GM19240 (cell line): ENCODE measurements around the gene RUBCN.
"Not testable (repeated sequence)": the region's sequence is repeated elsewhere in the genome, so short reads cannot be mapped to it uniquely, and the experiment has no call there.

Experiments used
- DNase-seq: peaks from one replicate; pipeline ENCODE4 v3.0.0; 2011; ENCODE audit warnings: low spot score; ENCODE audit not compliant: insufficient read length

Gene RUBCN

GRCh38 chr3:197659144-197659543 is 77.6 kb downstream of the RUBCN start:
- not testable (repeated sequence) for DNase-seq

GRCh38 chr3:197658706-197659105 is 78.0 kb downstream of the RUBCN start:
- DNase-seq = not testable (repeated sequence)

- not testable (repeated sequence) for DNase-seq
Measured at GRCh38 chr3:197657541-197658292, 79.0 kb downstream of the RUBCN start.

- DNase-seq = not testable (repeated sequence)
Measured at GRCh38 chr3:197656960-197657359, 79.7 kb downstream of the RUBCN start.

- not testable (repeated sequence) for DNase-seq
Measured at GRCh38 chr3:197656129-197656528, 80.6 kb downstream of the RUBCN start.

- DNase-seq = not testable (repeated sequence)
Measured at GRCh38 chr3:197654998-197655330, 81.7 kb downstream of the RUBCN start.

GRCh38 chr3:197654090-197654997 is 82.4 kb downstream of the RUBCN start:
- DNase-seq = not testable (repeated sequence)

- not testable (repeated sequence) for DNase-seq
Measured at GRCh38 chr3:197652860-197653259, 83.8 kb downstream of the RUBCN start.

GRCh38 chr3:197647649-197648048 is 89.1 kb downstream of the RUBCN start:
- not testable (repeated sequence) for DNase-seq

GRCh38 chr3:197647191-197647590 is 89.5 kb downstream of the RUBCN start:
- not testable (repeated sequence) for DNase-seq

- not testable (repeated sequence) for DNase-seq
Measured at GRCh38 chr3:197646294-197646693, 90.4 kb downstream of the RUBCN start.

GRCh38 chr3:197637556-197637955 is 99.1 kb downstream of the RUBCN start:
- not testable (repeated sequence) for DNase-seq

GRCh38 chr3:197631989-197632388 is 104.7 kb downstream of the RUBCN start:
- DNase-seq = not testable (repeated sequence)

- DNase-seq = not testable (repeated sequence)
Measured at GRCh38 chr3:197630766-197631165, 105.9 kb downstream of the RUBCN start.

- DNase-seq = not testable (repeated sequence)
Measured at GRCh38 chr3:197629286-197629685, 107.4 kb downstream of the RUBCN start.

GRCh38 chr3:197627772-197628523 is 108.8 kb downstream of the RUBCN start:
- DNase-seq = peak; percentile 70

- DNase-seq = not testable (repeated sequence)
Measured at GRCh38 chr3:197627158-197627771, 109.4 kb downstream of the RUBCN start.

GRCh38 chr3:197626404-197627157 is 110.1 kb downstream of the RUBCN start:
- DNase-seq = not testable (repeated sequence)

GRCh38 chr3:197621478-197621877 is 115.2 kb downstream of the RUBCN start:
- DNase-seq = not testable (repeated sequence)
